NCI-H2029 (cell line): Measurements from ENCODE around the gene IST1.
"Not testable (repeated sequence)": the region's sequence is repeated elsewhere in the genome, so short reads cannot be mapped to it uniquely, and the experiment has no call there.

Source experiments
- DNase-seq: peaks from one replicate; lab custom pipeline; 2025; lab: John Stamatoyannopoulos, UW

IST1 gene

DNA sequence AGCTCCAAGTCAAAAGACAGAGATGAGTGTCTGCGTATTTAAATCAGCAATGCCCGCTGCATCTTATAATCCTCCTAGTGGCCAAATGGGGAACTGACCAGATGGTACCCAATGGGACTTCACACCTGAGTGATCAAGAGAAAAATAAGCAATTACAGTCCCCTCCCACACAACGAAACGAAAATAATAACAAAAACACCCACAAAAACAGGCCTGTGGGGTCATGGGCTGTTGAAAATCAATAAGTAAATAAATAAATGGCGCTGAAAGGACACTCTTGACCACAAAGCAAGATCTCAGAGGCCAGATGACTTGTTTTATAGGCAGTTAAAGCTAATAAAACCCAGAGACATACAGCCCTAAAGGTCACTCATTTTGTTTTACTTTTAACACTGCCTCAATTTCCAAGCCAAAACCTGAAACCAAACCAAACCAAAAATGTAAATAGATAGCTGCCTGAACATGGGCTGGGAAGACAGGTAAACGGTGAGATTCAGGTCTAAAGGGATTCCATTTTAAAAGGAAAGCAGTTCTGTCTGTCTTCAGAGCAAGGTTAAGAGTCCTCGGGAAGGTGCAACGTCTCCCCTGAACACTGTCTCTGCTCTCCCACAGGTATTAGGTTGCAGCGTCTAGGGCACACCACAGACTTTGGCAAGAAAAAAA, 12.7 kb upstream of the IST1 start:
- DNase-seq, result peak; percentile 30

- no peak for DNase-seq
These were observed 12.0 kb upstream of the IST1 start for GRCh38 chr16:71883168-71883848.

DNA sequence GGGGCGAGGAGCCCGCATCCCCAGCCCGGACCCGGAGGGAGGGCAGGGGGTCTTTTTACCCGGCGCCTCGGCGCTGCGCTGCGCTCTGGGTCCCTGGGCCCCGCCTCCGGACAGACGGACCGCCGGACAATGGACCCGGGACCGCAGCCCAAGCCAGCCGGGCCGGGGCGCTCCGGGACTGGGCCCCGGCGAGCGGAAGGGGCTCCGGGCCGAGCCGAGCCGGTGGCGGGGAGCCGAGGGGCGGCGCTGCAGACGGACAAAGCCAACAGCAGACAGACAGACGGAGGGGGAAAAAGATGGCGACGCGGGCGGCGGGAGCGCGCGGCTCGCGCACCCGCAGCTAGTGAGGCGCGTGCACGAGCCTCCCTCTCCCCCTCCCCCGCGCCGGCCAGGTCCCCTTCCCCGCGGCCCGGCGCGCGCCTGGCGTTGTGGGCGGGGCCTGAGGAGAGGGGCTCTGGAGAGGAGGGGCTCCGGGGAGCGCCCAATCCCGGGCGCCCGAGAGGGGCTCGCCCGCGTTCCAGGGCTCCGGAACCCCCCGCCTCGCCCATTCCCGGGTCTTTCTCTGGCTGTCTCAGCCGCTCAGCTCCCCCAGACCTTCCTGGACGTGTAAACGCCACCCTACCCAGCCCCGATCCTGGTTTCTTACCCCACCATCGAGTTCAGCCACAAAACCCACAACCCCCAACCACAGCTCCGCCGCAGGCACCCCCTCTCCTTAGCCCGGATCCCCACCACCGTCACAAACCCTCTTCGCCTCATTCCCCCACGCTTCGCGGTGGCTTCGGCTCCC, 11.3 kb upstream of the IST1 start, which contains the start of gene ZNF821:
Gene ZNF821 (minus strand): TSS at position 334 of the 790 bp plus-strand sequence. CDS start 4,236 bp downstream, outside the sequence.
- DNase-seq, result peak; percentile 48

DNA sequence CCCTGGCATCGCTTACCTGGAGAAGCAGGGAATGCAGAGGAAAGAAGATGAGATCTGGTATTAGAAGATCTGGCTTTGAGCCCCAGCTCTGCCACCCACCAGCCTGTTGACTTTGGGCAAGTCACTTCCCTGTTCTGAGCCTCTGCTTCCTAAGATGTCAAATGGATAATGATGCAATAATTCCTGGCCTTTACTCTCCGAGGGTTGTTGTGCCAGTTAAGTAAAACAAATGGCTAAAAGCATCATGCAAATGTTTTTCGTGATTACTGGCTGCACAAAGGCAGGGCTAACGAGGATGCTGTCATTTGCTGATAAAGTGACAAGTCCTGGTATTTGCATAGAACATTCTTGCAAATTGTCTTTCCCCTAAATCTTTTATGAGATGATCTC, 10.1 kb upstream of the IST1 start:
- DNase-seq, result no peak

GRCh38 chr16:71889147-71889546, 6.2 kb upstream of the IST1 start:
- no peak for DNase-seq

- DNase-seq, result no peak
These were observed 1.5 kb upstream of the IST1 start for GRCh38 chr16:71893888-71894228.

DNA sequence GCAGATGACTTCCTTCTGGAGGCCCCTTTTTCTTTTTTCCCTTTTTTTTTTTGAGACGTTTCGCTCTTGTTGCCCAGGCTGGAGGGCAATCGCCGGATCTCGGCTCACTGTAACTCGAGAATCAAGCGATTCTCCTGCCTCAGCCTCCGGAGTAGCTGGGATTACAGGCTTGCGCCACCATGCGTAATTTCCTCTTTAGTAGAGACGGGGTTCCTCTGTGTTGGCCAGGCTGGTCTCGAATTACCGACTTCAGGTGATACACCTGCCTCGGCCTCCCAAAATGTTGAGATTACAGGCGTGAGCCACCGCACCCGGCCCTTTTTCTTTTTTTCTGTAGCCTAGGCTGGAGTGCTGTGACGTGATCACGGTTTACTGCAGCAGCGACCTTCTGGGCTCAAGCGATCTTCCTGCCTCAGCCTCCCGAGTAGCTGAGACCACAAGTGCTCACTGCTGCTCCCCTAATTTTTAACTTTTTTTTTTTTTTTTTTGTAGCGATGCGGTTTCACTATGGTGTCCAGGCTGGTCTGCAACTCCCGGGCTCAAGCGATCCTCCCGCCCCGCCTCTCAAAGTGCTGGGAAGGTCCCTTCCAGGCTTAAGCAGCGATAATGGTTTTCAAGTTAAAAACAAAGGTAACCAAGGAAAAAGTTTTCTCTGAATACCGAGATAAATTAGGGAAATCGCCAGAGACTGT, 956 bp upstream of the IST1 start:
- peak; percentile 38 for DNase-seq

- DNase-seq, result no peak
These were observed 491 bp downstream of the IST1 start for GRCh38 chr16:71895679-71896365.

GRCh38 chr16:71896764-71897368, 1.5 kb downstream of the IST1 start:
- no peak for DNase-seq

GRCh38 chr16:71899171-71899570, 3.8 kb downstream of the IST1 start:
- no peak for DNase-seq

GRCh38 chr16:71902656-71903365, 7.5 kb downstream of the IST1 start:
- no peak for DNase-seq

GRCh38 chr16:71903608-71904007, 8.3 kb downstream of the IST1 start:
- DNase-seq, result no peak

GRCh38 chr16:71904239-71904638, 8.9 kb downstream of the IST1 start:
- no peak for DNase-seq

- not testable (repeated sequence) for DNase-seq
These were observed 10.4 kb downstream of the IST1 start for GRCh38 chr16:71905765-71906164.

- DNase-seq, result no peak
These were observed 15.8 kb downstream of the IST1 start for GRCh38 chr16:71911121-71911520.

DNA sequence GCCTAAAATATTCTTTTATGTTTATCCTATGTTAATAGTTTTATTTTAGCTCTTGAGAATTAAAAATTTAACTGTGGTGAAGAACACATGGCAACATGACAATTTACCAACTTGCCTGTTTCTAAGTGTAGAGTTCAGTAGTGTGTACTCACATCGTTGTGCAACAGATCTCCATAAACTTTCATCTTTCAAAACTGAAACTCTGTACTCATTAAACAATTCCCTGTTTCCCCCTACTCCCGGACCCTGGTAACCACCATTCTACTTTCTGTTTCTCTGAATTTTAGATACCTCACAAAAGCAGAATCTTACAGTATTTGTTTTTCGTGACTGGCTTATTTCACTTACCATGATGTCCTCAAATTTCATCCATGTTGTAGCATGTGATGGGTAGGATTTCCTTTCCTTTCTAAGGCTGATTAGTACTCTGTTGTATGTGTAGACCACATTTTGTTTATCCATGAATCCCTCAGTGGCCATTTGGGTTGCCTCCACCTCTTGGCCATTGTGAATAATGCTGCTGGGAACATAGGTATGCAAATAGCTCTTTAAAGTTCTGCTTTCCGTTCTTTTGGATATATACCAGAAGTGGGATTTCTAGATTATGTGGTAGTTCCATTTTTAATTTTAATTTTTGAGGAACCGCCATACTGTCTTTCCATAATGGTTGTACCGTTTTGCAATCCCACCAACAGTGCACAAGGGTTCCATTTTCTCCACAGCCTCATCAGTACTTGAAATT, 17.4 kb downstream of the IST1 start:
- no peak for DNase-seq

DNA sequence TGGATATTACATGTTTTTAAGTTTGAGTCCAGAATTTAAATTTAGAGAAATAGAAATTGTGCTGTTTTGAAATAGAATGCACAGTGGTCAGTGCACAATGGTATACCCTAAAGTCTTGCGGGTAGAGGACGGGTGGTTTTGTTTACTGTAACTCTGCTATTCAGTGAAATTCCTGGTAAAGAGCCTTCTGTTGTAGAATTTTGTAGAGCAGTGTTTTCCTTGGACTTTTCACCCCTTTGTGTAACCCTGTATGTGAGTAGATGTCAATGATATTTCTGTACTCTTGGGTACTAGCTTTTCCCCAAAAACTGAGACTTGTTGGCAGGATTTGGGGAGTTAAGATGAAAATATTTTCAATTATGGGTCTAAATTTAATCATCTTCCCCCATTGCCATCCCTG, 19.5 kb downstream of the IST1 start:
- DNase-seq, result no peak

DNA sequence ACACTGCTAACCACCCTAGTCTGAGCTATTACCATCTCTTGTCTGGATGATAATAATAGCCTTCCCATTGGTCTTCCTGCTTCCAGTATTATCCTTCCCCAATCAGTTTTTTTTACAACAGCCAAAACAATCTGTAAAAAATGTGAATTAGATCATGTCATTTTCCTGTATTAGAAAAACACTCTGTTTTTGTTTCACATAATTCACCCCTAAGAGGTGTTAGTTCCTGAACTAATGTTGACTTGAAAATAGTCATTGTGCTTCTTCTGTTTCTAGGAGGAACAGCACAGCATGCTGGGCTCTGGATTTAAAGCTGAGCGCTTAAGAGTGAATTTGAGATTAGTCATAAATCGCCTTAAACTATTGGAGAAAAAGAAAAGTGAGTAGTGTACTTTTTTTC, 20.0 kb downstream of the IST1 start:
- no peak for DNase-seq

DNA sequence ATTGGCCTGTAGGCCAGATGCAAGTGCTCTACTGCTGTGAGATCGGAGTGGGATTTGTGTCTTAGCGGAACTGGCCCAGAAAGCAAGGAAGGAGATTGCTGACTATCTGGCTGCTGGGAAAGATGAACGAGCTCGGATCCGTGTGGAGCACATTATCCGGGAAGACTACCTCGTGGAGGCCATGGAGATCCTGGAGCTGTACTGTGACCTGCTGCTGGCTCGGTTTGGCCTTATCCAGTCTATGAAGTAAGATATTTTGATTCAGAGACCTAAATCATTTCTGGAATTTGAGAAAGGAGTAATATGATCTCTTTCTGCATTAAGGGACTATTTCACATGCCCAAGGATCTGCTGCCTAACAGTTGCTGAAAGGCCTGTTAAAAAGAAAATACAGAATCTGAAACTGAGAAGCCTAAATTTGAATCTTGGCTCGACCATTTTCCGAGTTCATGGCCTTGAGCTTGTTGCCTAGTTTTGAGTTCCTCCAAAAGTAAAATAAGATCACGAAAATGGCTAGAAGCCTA, 21.1 kb downstream of the IST1 start:
- no peak for DNase-seq

- no peak for DNase-seq
These were observed 22.6 kb downstream of the IST1 start for GRCh38 chr16:71917900-71918299.
